Subcutaneous preadipocyte (primary cell): Measurements from ENCODE around the gene PKN3. TPM values are rescaled to one million over a fixed set of nuclear protein-coding genes. Genes with fewer than 3 reads are reported as not detected.

ENCODE experiments used
- small RNA-seq: library from RNA; depleted of rRNA; stranded (forward); fragments of <200 nt; gene quantifications from one replicate; pipeline ENCODE3, GENCODE V24; 2012
- total RNA-seq: library from RNA; depleted of rRNA; stranded (reverse); fragments of >200 nt; gene quantifications from 2 replicates; pipeline ENCODE4 v1.2.3, GENCODE V29; 2012

Gene PKN3
- 1.8 and 3.3 TPM in 2 replicates for total RNA-seq

GRCh38 chr9:128702445-128702948 is at the start of gene PKN3:
PKN3 (plus strand) TSS chr9:128702503; CDS start chr9:128702916, 413 bp downstream.

DNA sequence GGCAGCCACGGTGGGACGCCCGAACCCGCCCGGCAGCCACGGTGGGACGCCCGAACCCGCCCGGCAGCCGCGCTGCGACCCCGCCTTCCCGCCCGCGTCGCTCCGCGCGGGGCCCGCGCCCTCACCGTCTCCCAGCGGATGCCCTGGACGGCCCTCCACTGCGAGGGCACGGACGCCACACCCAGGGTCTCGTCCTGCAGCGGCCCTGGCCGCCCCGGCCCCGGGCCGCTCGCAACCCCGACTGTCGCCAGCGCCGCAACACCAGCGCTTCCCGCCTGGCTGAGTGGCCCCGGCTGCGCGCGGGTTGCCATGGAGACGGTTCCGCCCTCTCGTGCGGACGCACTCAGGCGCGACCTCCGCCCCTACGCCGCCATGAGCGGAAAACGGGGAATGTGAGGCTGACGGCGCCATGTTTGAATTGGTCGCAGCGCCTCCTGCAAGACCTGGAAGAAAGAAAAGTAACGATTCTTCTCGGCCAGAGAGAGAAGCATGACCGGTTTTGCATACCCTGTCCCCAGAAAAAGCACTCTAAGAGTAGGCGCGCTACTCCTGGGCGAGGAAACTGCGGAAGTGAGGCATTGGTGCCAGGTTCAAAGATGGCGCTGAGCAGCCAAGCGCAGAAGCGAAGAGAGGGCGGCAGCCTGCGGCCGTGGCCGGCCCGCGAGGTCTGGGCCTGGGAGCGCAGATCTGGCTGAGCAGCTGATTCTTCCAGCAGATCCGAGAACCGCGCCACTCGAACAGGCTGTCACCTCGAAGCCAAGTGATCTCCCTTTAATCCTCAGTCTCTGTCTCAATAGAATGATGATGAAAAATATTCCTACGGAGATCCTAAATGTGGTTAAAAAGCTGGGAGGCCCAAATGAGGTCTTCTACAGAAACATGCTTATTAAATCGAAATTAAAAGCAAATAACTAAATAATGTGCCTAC is 45.6 kb upstream of the PKN3 start, which contains the start of gene DYNC2I2:
Gene DYNC2I2 (minus strand): TSS at position 432 of the 928 bp plus-strand sequence. CDS start 121 bp downstream, at position 311.

DNA sequence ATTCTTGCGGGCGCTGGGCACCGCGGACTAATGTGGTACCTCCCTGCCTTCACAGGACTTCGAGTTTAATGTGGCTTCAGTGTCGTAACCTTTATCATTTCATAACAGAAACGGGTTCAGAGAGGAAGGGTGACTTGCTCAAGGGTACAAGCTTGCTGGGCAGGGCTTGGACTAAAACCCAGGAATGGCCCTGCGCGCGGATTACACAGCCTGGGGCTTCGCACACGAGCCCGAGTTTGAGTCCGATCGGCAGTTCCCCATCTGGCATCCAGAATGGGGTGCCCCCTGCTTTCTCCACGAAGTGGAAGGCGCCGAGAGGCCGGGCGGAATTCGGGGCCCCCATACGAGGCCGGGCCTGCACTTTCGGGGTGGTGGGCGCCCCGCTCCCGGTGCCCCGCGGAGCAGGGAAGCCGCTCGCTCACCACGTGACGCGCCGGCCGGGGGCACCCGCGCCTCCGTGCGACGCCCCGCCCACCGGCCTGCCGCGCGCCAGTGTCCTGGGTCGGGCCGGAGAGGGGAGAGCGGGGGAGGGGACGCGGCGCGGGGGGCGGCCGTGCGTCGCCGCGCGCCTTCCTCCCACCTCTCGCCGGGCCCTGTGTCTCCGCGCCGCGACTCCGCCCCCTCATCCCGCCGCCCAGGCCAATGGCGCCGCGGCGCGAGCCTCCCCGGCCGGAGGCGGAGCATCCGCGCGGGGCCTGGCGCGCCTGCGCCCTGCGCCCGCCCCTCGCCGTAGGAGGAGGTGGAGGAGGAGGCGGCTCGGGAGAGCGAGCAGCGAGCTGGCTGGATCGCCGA is 13.6 kb upstream of the PKN3 start, which contains the start of gene SET:
Gene SET (plus strand): TSS at position 722 of the 792 bp plus-strand sequence. CDS start 361 bp downstream, outside the sequence.

DNA sequence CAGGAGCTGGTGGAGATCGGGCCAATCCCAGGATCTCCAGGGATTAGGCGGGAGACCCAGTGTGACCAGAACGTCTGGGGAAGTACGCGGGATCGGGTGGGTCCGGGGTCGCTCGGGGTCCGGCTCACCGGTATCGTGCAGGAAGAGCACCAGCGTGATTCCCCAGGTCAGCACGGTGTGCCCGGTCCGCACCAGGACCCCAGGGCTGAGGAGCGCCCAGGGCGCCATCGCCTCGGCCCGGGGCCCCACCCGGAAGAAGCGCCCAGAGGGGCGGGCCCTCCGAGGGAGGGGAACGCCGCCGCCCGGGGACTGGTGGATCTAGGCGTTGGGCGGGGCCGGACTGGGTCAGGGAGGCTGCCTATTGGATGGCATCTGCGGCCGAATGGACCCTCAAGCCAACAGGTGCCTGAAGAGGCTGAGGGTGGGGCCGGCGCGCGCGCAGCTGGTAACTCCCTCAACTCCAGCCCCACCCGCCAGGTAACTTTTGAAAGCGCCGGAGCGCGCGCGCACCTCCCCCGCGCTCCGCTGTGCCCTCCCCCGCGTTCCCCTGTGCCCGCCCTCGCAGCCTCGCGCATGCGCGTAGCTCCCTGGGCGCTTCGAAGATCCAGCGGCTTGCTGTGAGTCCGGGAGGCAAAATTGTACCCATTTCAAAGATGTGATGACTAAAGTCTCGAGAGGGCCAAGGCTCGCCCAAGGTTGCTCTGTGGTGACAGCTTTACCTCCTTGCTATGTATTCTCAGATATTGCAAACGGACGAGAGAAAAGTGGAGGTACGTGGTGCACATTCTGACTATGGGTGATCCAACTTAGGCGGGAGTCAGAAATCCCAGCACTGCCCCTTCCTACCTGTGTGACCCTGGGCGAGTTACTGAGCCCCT is 21.8 kb downstream of the PKN3 start, which contains the start of gene ZDHHC12:
Gene ZDHHC12 (minus strand): TSS at position 262 of the 878 bp plus-strand sequence. CDS start 34 bp downstream, at position 228.

Small RNAs within 50 kb of the gene (small RNA-seq; reads per million reads assigned to genes)
- gene RF00017 (not detected), gene RN7SL560P (not detected)

Other genes starting within 250 kb of the PKN3 start
- gene ODF2, start 246.5 kb upstream of the PKN3 start, total RNA-seq: 41.5 and 55.9 TPM in 2 replicates
- 33.1 and 39.5 TPM in 2 replicates for gene GLE1, start 197.8 kb upstream of the PKN3 start, total RNA-seq
- 283 and 383 TPM in 2 replicates for gene SPTAN1, start 149.9 kb upstream of the PKN3 start, total RNA-seq
- 62.1 and 83.9 TPM in 2 replicates for gene DYNC2I2, start 45.7 kb upstream of the PKN3 start, total RNA-seq
- gene SET, start 13.3 kb upstream of the PKN3 start, total RNA-seq: 321 and 441 TPM in 2 replicates
- gene ZDHHC12, start 21.6 kb downstream of the PKN3 start, total RNA-seq: 28.2 and 34.2 TPM in 2 replicates
- gene ZER1, start 69.4 kb downstream of the PKN3 start, total RNA-seq: 16.8 and 17.3 TPM in 2 replicates
- 8.8 and 9.2 TPM in 2 replicates for gene TBC1D13, start 84.8 kb downstream of the PKN3 start, total RNA-seq
- gene ENDOG, start 116.0 kb downstream of the PKN3 start, total RNA-seq: 20.6 and 22.7 TPM in 2 replicates
- 15.1 and 20.5 TPM in 2 replicates for gene SPOUT1, start 127.3 kb downstream of the PKN3 start, total RNA-seq
- 7.3 and 9.8 TPM in 2 replicates for gene KYAT1, start 179.4 kb downstream of the PKN3 start, total RNA-seq
- gene LRRC8A, start 179.6 kb downstream of the PKN3 start, total RNA-seq: 41.5 and 54.5 TPM in 2 replicates
- gene PHYHD1, start 218.5 kb downstream of the PKN3 start, total RNA-seq: 3.3 and 11.4 TPM in 2 replicates
- gene DOLK, start 245.1 kb downstream of the PKN3 start, total RNA-seq: 22.4 and 27.6 TPM in 2 replicates
- gene NUP188, start 245.2 kb downstream of the PKN3 start, total RNA-seq: 51.4 and 80.2 TPM in 2 replicates